BLaER1 treated with 17β-estradiol and CSF1 and Interleukin-3, amounts not matched to agents 10 nM and 100 nM (cell line): Measurements from ENCODE around the gene KIF5C.

ENCODE experiments used
- H3K27ac ChIP-seq, 11 experiments: shearing (Covaris generic); formaldehyde crosslinking; 2 replicates each; pipeline ENCODE4 v1.8.1; 2022
- H3K27me3 ChIP-seq, 11 experiments: shearing (Covaris generic); formaldehyde crosslinking; 2 replicates each; pipeline ENCODE4 v1.8.1; 2022
- H3K36me3 ChIP-seq, 11 experiments: shearing (Covaris generic); formaldehyde crosslinking; 2 replicates each; pipeline ENCODE4 v1.8.1; 2022
- H3K4me1 ChIP-seq, 10 experiments: shearing (Covaris generic); formaldehyde crosslinking; 2 replicates each; pipeline ENCODE4 v1.8.1; 2022
- H3K4me2 ChIP-seq, 11 experiments: shearing (Covaris generic); formaldehyde crosslinking; 2 replicates each; pipeline ENCODE4 v1.8.1; 2022
- H3K4me3 ChIP-seq, 10 experiments: shearing (Covaris generic); formaldehyde crosslinking; 2 replicates each; pipeline ENCODE4 v1.8.1; 2022
- H3K9ac ChIP-seq, 11 experiments: shearing (Covaris generic); formaldehyde crosslinking; 2 replicates each; pipeline ENCODE4 v1.8.1; 2022
- H3K9me3 ChIP-seq, 11 experiments: shearing (Covaris generic); formaldehyde crosslinking; replicated peaks in 1 of 11; 2 replicates each; pipeline ENCODE4 v1.8.1; 2022
- H4K20me1 ChIP-seq, 11 experiments: shearing (Covaris generic); formaldehyde crosslinking; 2 replicates each; pipeline ENCODE4 v1.8.1; 2022
- Cebpa-rat ChIP-seq, 11 experiments: shearing (Covaris generic); IDR thresholded peaks; 2 replicates each; pipeline ENCODE4 v1.8.1; 2022

Gene KIF5C

GRCh38 chr2:148992448-148992847 is 117.4 kb downstream of the KIF5C start:
- Histone ChIP-seq H3K4me1 (peaks cover 0 to 17% (median 5%) of the 10 kb centered on the region in 10 experiments; a peak in 14 of 20 replicates), H3K4me2 (no peak overlapping the region), H3K27ac (no peak overlapping the region), H3K4me3 (no peak overlapping the region), H4K20me1 (no peaks in the 10 kb centered on the region), H3K27me3 (no peaks in the 10 kb centered on the region), H3K9me3 (no peaks in the 10 kb centered on the region), H3K36me3 (peaks cover 0 to 6% (median 0%) of the 10 kb centered on the region in 11 experiments; a peak in 2 of 22 replicates), H3K9ac (no peak overlapping the region)
- no peak for TF ChIP-seq Cebpa-rat (IDR thresholded peaks at IDR 0.05)

GRCh38 chr2:148993351-148993750 is 118.3 kb downstream of the KIF5C start:
- no peak for TF ChIP-seq Cebpa-rat (IDR thresholded peaks at IDR 0.05)
- no peak overlapping the region for H3K27ac ChIP-seq
- H4K20me1 ChIP-seq: no peaks in the 10 kb centered on the region
- H3K36me3 ChIP-seq: peaks cover 0 to 6% (median 0%) of the 10 kb centered on the region in 11 experiments; a peak in 2 of 22 replicates
- H3K27me3 ChIP-seq: no peaks in the 10 kb centered on the region
- no peaks in the 10 kb centered on the region for H3K9me3 ChIP-seq
- peaks cover 0 to 14% (median 0%) of the 10 kb centered on the region in 10 experiments; a peak in 4 of 20 replicates for H3K4me1 ChIP-seq
- no peak overlapping the region for H3K4me3 ChIP-seq
- no peak overlapping the region for H3K9ac ChIP-seq
- 0 out of 22 replicates have a peak overlapping the region, but pooled peaks of 1 of the 11 experiments have one; percentile 18 for H3K4me2 ChIP-seq

GRCh38 chr2:148994341-148994740 is 119.3 kb downstream of the KIF5C start:
- peaks cover 0 to 6% (median 0%) of the 10 kb centered on the region in 11 experiments; a peak in 2 of 22 replicates for H3K36me3 ChIP-seq
- no peaks in the 10 kb centered on the region for H4K20me1 ChIP-seq
- H3K9me3 ChIP-seq: no peaks in the 10 kb centered on the region
- no peak overlapping the region for H3K4me2 ChIP-seq
- H3K27me3 ChIP-seq: no peaks in the 10 kb centered on the region
- no peak for TF ChIP-seq Cebpa-rat (IDR thresholded peaks at IDR 0.05)
- H3K4me3 ChIP-seq: no peak overlapping the region
- no peak overlapping the region for H3K27ac ChIP-seq
- H3K4me1 ChIP-seq: peaks cover 0 to 14% (median 0%) of the 10 kb centered on the region in 10 experiments; a peak in 4 of 20 replicates
- H3K9ac ChIP-seq: no peak overlapping the region

DNA sequence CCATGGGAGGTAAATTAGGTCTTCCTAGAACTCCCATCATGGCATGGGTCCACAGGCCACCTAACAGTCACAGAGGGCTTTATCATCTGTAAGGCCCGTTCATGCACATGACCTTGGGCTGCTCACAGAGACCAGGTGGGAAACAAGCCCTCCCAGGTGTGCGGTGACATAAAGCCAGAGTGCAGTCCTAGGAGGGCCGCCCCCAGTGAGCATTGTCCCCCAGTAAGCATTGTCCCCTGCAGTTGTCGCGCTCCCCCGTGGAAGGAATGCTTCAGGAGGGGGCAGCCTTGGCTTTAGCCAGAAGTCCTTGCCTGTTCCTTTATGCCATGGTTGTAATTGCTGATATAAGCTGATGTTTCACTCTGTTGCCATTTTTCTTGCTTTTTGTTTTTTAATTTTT is 121.8 kb downstream of the KIF5C start:
- no peak for TF ChIP-seq Cebpa-rat (IDR thresholded peaks at IDR 0.05)
- Histone ChIP-seq H3K4me1 (peaks cover 0 to 10% (median 4%) of the 10 kb centered on the region in 10 experiments; a peak in 9 of 20 replicates), H4K20me1 (no peaks in the 10 kb centered on the region), H3K36me3 (peaks cover 0 to 2% (median 0%) of the 10 kb centered on the region in 11 experiments; a peak in 2 of 22 replicates), H3K27ac (no peak overlapping the region), H3K9me3 (no peaks in the 10 kb centered on the region), H3K4me2 (no peak overlapping the region), H3K9ac (no peak overlapping the region), H3K4me3 (no peak overlapping the region), H3K27me3 (no peaks in the 10 kb centered on the region)

GRCh38 chr2:148998165-148998830 is 123.3 kb downstream of the KIF5C start:
- Histone ChIP-seq H3K4me3 (no peak overlapping the region), H3K9ac (no peak overlapping the region), H3K4me1 (peaks cover 0 to 10% (median 1%) of the 10 kb centered on the region in 10 experiments; a peak in 9 of 20 replicates), H3K4me2 (no peak overlapping the region), H3K27me3 (no peaks in the 10 kb centered on the region), H4K20me1 (no peaks in the 10 kb centered on the region), H3K36me3 (peaks cover 0 to 2% (median 0%) of the 10 kb centered on the region in 11 experiments; a peak in 2 of 22 replicates), H3K27ac (no peak overlapping the region), H3K9me3 (no peaks in the 10 kb centered on the region)
- no peak for TF ChIP-seq Cebpa-rat (IDR thresholded peaks at IDR 0.05)

DNA sequence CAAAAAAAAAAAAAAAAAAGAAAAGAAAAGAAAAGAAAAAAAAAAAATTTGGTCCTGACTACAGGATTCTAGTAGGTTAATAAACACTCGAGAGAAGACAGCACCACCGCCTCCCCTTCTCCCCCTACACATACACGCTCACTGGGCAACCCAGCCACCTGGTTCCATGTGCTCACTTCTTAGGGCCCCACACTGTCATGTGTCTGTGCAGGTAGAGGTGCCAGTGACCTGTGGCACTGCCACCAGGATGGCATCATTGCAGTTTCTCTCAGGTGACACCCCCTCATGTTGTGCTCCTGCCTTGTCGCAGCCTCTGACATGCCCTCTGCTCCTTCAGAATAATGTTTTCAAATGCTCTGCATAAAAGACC is 123.8 kb downstream of the KIF5C start:
- H4K20me1 ChIP-seq: no peaks in the 10 kb centered on the region
- H3K27ac ChIP-seq: no peak overlapping the region
- H3K4me2 ChIP-seq: no peak overlapping the region
- peaks cover 0 to 10% (median 0%) of the 10 kb centered on the region in 10 experiments; a peak in 7 of 20 replicates for H3K4me1 ChIP-seq
- H3K36me3 ChIP-seq: peaks cover 0 to 2% (median 0%) of the 10 kb centered on the region in 11 experiments; a peak in 2 of 22 replicates
- H3K4me3 ChIP-seq: no peak overlapping the region
- H3K27me3 ChIP-seq: no peaks in the 10 kb centered on the region
- H3K9ac ChIP-seq: no peak overlapping the region
- H3K9me3 ChIP-seq: no peaks in the 10 kb centered on the region
- TF ChIP-seq Cebpa-rat (IDR thresholded peaks at IDR 0.05): no peak

- no peak for TF ChIP-seq Cebpa-rat (IDR thresholded peaks at IDR 0.05)
- Histone ChIP-seq H3K36me3 (peaks cover 0 to 2% (median 0%) of the 10 kb centered on the region in 11 experiments; a peak in 2 of 22 replicates), H3K27me3 (no peaks in the 10 kb centered on the region), H3K27ac (no peak overlapping the region), H3K4me2 (peak overlapping the region in 1 of 11 experiments; percentile 11; a peak in 1 of 22 replicates), H3K9ac (no peak overlapping the region), H4K20me1 (no peaks in the 10 kb centered on the region), H3K4me3 (no peak overlapping the region), H3K9me3 (no peaks in the 10 kb centered on the region), H3K4me1 (peaks cover 0 to 10% (median 0%) of the 10 kb centered on the region in 10 experiments; a peak in 7 of 20 replicates)
These were observed 124.5 kb downstream of the KIF5C start for GRCh38 chr2:148999451-148999921.

DNA sequence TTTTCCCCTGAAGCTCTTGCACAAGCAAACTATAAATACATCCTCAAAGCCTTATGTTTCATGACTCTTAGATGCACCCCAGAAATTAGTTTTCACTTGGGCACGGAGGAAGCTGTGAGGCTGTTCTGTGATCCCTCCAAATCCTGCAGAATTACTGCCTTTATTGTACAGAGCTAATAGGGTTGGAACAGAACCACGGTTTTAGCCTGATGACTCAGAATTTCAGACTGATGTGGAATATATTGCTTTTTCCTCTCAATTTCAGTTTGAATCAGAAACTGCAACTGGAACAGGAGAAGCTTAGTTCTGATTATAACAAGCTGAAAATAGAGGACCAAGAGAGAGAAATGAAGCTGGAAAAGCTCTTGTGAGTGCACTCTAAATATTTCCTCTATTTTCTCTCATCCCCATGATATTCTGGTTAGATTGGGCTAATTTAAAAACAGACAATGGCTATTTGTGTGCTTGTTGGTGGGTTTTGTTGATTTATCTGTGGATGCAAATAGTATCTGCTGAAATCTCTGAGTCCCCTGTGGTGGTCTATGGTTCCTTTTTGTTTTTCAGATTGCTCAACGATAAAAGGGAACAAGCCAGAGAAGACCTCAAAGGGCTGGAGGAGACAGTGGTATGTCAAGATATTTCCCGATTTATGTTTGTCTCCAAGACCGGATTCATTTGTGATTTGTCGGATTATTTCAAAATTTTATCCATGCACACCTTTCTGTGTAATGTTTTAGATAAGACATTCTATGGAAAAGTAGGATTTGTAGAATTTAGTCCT is 125.3 kb downstream of the KIF5C start:
- no peaks in the 10 kb centered on the region for H4K20me1 ChIP-seq
- no peak overlapping the region for H3K27ac ChIP-seq
- H3K36me3 ChIP-seq: no peaks in the 10 kb centered on the region; a peak in 2 of 22 replicates
- peak overlapping the region in 2 of 11 experiments; percentile 10 to 11; a peak in 2 of 22 replicates for H3K4me2 ChIP-seq
- H3K9ac ChIP-seq: no peak overlapping the region
- H3K27me3 ChIP-seq: no peaks in the 10 kb centered on the region
- TF ChIP-seq Cebpa-rat (IDR thresholded peaks at IDR 0.05): no peak
- no peaks in the 10 kb centered on the region for H3K9me3 ChIP-seq
- peaks cover 0 to 10% (median 0%) of the 10 kb centered on the region in 10 experiments; a peak in 7 of 20 replicates for H3K4me1 ChIP-seq
- H3K4me3 ChIP-seq: no peak overlapping the region

- H3K36me3 ChIP-seq: no peaks in the 10 kb centered on the region; a peak in 2 of 22 replicates
- no peak overlapping the region for H3K4me3 ChIP-seq
- H3K27me3 ChIP-seq: no peaks in the 10 kb centered on the region
- peaks cover 0 to 10% (median 0%) of the 10 kb centered on the region in 10 experiments; a peak in 7 of 20 replicates for H3K4me1 ChIP-seq
- no peak overlapping the region for H3K27ac ChIP-seq
- H3K9ac ChIP-seq: no peak overlapping the region
- H3K9me3 ChIP-seq: no peaks in the 10 kb centered on the region
- no peak overlapping the region for H3K4me2 ChIP-seq
- no peaks in the 10 kb centered on the region for H4K20me1 ChIP-seq
- TF ChIP-seq Cebpa-rat (IDR thresholded peaks at IDR 0.05): no peak
These were observed 126.5 kb downstream of the KIF5C start for GRCh38 chr2:149001496-149001895.
